Astrocyte (in vitro differentiated cells and primary cell): ENCODE measurements around the gene GDF11.

Experiments
- CTCF ChIP-seq: IDR thresholded peaks from 2 replicates; pipeline ENCODE4 v1.5.1; 2011; ENCODE audit warnings: low read depth, mild to moderate bottlenecking, inconsistent platforms, low read length, moderate library complexity; ENCODE audit not compliant: insufficient read depth
- EZH2 ChIP-seq: IDR thresholded peaks from 2 replicates; pipeline ENCODE4 v1.6.1; 2012; ENCODE audit warnings: mild to moderate bottlenecking, low read length, inconsistent platforms; ENCODE audit not compliant: insufficient read depth

- no peak for TF ChIP-seq CTCF
- TF ChIP-seq EZH2, result no peak
These were observed 8.3 kb upstream of the GDF11 start for GRCh38 chr12:55734595-55734994.
